Hematopoietic multipotent progenitor cell treated with erythropoietin and hydrocortisone succinate and interleukin-3 and kit ligand, for 8 days (in vitro differentiated cells): Measurements from ENCODE around the gene GRB14.
"Not testable (repeated sequence)": the region's sequence is repeated elsewhere in the genome, so short reads cannot be mapped to it uniquely, and the experiment has no call there.

Experiments used
- DNase-seq: peaks from one replicate; pipeline ENCODE4 v3.0.0-alpha.2; 2015

The GRB14 gene

GRCh38 chr2:164620873-164621763 lies at the start of gene GRB14:
GRB14 (minus strand) TSS chr2:164621482; CDS start chr2:164621309, 173 bp downstream.
- DNase-seq, result no peak

- no peak for DNase-seq
These were observed 48.0 kb upstream of the GRB14 start for GRCh38 chr2:164669291-164669690.

- no peak for DNase-seq
These were observed 46.3 kb upstream of the GRB14 start for GRCh38 chr2:164667566-164667965.

GRCh38 chr2:164664070-164664469 lies 42.8 kb upstream of the GRB14 start:
- no peak for DNase-seq

- DNase-seq, result no peak
These were observed 41.8 kb upstream of the GRB14 start for GRCh38 chr2:164662868-164663631.

GRCh38 chr2:164662066-164662465 lies 40.8 kb upstream of the GRB14 start:
- no peak for DNase-seq

GRCh38 chr2:164661349-164661748 lies 40.1 kb upstream of the GRB14 start:
- DNase-seq, result no peak

- no peak for DNase-seq
These were observed 35.8 kb upstream of the GRB14 start for GRCh38 chr2:164657129-164657528.

- DNase-seq, result no peak
These were observed 34.5 kb upstream of the GRB14 start for GRCh38 chr2:164655750-164656149.

- no peak for DNase-seq
These were observed 34.1 kb upstream of the GRB14 start for GRCh38 chr2:164655336-164655735.

GRCh38 chr2:164651361-164651760 lies 30.1 kb upstream of the GRB14 start:
- DNase-seq, result no peak

GRCh38 chr2:164644036-164644700 lies 22.9 kb upstream of the GRB14 start:
- DNase-seq, result no peak

- DNase-seq, result no peak
These were observed 21.8 kb upstream of the GRB14 start for GRCh38 chr2:164642946-164643555.

GRCh38 chr2:164642268-164642667 lies 21.0 kb upstream of the GRB14 start:
- no peak for DNase-seq

GRCh38 chr2:164628319-164628718 lies 7.0 kb upstream of the GRB14 start:
- DNase-seq, result not testable (repeated sequence)

GRCh38 chr2:164625378-164625971 lies 4.2 kb upstream of the GRB14 start:
- DNase-seq, result no peak

- DNase-seq, result no peak
These were observed 3.0 kb upstream of the GRB14 start for GRCh38 chr2:164624316-164624715.

GRCh38 chr2:164622338-164623106 lies 1.2 kb upstream of the GRB14 start:
- DNase-seq, result no peak

- no peak for DNase-seq
These were observed 453 bp upstream of the GRB14 start for GRCh38 chr2:164621764-164622105.

- DNase-seq, result no peak
These were observed 825 bp downstream of the GRB14 start for GRCh38 chr2:164620457-164620856.

GRCh38 chr2:164617466-164617865 lies 3.8 kb downstream of the GRB14 start:
- no peak for DNase-seq
